NOMO-1 (cell line): ENCODE data around the gene GBX1.

Experiments used
- DNase-seq, 2 experiments: peaks; one replicate each; lab custom pipeline; 2025; ENCODE audit not compliant: unreplicated experiment in 2 of 2; lab: John Stamatoyannopoulos, UW

The GBX1 gene

GRCh38 chr7:151129117-151129959 lies 38.2 kb downstream of the GBX1 start:
- DNase-seq = no peak

DNA sequence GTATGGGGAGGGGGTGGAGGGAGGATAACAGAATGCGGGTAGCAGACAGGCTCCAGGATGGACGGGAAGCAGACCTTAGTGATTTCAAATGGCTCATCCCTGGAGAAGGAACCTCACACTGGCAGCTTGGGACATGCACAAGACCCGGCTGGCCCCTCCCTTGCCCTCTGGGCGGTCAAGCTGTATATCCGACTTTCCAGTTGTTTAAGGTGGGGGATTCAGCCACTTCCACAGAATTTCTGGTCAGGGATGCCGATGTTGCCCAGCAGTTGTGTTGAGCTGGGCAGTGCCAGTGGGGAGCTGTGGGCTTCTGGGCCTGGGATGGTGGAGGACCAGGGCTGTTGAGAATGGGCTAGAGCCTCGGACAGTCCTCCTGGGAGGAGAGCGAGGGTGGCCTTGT lies 38.8 kb downstream of the GBX1 start:
- DNase-seq = no peak

DNA sequence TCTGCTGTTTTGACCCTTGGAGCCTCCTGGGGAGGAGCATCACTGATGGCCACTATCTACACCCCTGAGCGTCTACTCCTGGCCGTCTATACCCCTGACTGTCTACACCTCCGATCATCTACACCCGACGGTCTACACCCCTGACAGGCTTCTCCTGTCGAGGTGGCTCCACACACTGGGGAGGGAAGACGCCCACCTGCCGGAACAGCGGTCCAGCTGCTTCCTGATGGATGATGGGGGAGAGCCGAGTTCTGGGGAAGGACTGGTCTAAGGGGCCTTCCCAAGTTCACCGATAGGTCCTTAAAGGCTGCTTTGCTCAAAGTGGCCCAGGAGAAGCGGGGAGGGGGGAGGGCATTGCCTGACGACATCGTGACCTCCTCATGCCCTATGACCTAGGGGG lies 39.4 kb downstream of the GBX1 start:
- no peak for DNase-seq

- DNase-seq = no peak
Observed at GRCh38 chr7:151126491-151127137, 40.9 kb downstream of the GBX1 start.

GRCh38 chr7:151125846-151126481 lies 41.5 kb downstream of the GBX1 start:
- DNase-seq = no peak

- no peak for DNase-seq
Observed at GRCh38 chr7:151125470-151125845, 42.0 kb downstream of the GBX1 start.

- no peak for DNase-seq
Observed at GRCh38 chr7:151124899-151125399, 42.5 kb downstream of the GBX1 start.

DNA sequence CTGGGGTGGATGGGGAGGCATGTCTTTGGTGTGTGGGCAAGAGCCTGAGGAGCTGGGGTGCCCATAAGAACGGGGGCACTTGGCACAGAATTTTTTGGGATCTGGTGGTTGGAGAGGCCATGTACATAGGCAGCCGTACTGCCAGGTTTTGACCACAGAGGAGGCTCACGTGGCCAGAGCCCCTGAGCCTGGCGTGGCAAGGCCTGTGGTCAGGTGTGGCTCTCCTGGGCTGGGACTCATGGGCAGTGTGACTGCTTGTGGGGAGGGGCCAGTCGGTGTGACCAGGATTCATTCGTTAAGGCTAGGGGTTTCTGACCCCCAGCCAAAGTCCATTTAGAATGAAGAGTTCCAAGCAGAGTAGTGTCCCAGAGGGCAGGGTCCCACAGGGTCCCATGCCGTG lies 43.0 kb downstream of the GBX1 start:
- no peak for DNase-seq

DNA sequence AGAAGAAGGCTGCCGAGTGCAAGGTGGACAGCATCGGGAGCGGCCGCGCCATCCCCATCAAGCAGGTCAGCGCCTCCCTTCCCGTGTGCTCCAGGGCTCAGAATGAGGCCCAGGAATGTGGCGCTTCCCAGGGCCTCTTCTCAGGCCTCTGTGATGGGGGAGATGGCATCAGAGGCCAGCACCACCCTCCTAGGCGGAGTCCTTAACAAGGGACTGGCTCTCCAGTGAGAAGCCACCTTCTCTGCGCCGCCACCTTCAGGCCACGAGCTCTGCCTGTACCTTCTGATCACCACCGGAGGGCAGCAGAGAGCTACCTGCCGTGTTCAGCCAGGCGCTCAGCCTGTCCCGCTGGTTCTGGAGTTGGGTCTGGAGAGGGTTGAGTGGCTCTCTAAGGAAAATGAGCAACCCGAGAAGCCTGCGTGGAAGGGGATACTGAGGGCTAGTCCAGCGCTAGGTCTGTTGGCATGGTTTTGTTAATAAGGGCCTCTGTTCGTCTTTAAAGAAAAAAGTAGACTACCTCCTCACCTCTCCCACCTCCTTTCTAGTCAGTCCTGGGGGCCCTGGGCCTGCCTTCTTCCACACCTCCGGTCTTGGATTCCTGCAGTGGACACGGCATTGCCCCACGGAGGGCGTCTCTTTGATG lies 43.6 kb downstream of the GBX1 start:
- peak; percentile 20 to 34 for DNase-seq

GRCh38 chr7:151123158-151123821 lies 44.2 kb downstream of the GBX1 start:
- no peak for DNase-seq

- no peak for DNase-seq
Observed at GRCh38 chr7:151122796-151123157, 44.7 kb downstream of the GBX1 start.

DNA sequence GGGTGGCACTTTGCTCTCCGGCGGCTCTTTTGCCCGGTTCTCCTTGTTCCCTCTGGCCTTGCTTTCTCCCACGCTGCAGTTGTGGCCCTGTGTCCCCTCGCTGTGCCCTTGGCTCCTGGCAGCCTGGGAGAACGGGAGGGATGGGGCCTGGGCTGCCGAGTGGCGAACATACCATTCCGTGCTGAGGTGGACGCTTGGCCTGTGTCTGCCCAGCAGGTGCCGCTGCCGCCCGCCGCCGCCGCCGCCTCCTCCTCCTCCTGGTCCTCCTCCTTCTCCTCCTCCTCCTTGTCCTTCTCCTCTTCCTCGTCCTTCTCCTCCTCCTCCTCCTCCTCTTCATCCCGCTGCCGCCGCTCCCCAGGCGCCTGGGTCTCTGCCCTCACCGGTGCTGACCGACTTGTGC lies 45.2 kb downstream of the GBX1 start:
- DNase-seq = no peak

GRCh38 chr7:151121380-151122170 lies 45.9 kb downstream of the GBX1 start:
- DNase-seq = no peak

DNA sequence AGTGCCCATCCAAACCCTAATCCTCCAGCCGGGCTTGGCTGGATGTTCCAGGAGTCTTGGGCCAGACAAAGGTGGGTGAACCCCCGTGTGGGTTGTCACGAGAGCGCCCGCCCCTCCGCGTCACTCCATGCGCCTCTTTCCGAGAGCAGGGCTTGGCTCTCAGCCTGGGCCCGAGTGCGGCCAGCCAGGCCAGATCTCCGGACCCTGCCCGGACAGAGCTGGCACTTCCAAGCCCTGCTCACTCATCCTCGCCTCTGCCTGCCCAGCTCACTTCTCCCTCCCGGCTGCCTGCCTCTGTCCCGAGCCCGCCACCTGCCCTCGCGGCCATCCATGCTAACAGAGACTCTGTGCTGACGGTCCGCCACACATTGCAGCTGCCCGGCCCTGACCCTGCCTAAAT lies 46.6 kb downstream of the GBX1 start:
- DNase-seq = no peak

- DNase-seq = no peak
Observed at GRCh38 chr7:151119902-151120301, 47.6 kb downstream of the GBX1 start.

DNA sequence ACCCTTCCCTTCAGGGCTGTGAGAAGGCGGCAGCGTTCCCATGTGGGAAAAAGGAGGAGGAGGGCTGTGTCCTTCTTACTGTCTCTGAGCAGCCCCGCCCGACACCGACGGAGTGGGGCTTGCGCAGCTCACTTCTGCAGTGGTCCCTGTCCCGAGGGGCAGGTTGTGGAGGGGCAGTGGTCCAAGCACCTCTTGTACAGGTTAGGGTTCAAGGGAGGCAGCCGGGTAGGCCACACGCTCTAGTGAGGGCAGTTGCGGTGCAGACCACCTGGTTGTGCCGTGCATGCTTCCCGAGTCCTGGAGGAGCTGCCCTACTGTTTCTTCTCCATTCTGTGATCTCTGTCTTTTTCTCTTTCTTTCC lies 48.5 kb downstream of the GBX1 start:
- no peak for DNase-seq

DNA sequence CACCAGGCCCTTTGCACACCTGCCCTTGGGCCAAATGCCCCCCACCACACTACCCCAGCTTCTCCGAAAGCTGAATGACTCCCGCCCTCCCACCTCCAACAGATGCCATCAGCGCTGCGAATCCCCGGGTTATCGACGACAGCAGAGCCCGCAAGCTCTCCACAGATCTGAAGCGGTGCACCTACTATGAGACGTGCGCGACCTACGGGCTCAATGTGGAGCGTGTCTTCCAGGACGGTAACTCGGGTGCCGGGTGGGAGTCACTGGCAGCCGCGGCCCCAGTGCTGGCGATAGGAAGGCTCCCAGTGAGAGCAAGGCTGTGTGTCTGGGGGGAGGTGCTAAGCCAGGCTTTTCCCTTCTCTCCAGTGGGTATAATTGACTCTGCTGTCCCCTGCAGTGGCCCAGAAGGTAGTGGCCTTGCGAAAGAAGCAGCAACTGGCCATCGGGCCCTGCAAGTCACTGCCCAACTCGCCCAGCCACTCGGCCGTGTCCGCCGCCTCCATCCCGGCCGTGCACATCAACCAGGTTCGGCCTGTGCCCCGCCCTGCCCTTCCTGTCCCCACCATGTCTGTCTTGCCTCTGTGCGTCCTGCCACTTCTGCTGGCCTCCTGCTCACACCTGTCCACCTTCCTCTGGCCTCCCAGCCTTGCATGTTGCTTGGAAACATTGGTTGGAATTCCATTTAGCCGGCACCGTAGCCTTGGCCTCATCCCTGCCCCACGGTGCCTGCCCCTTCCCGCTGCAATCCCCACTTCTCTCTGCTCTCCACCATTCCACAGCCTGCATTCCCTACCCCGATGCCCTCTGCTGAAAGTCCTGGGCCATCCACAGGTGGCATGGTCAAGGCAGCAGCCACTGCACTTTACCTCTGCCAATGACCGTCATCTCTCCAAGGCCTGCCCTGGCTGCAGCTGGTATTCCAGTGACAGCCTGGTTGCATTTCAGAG lies 49.1 kb downstream of the GBX1 start:
- no peak for DNase-seq

- no peak for DNase-seq
Observed at GRCh38 chr7:151117565-151117964, 49.9 kb downstream of the GBX1 start.
